ENCODE data around the gene PLEKHG2.

DNA sequence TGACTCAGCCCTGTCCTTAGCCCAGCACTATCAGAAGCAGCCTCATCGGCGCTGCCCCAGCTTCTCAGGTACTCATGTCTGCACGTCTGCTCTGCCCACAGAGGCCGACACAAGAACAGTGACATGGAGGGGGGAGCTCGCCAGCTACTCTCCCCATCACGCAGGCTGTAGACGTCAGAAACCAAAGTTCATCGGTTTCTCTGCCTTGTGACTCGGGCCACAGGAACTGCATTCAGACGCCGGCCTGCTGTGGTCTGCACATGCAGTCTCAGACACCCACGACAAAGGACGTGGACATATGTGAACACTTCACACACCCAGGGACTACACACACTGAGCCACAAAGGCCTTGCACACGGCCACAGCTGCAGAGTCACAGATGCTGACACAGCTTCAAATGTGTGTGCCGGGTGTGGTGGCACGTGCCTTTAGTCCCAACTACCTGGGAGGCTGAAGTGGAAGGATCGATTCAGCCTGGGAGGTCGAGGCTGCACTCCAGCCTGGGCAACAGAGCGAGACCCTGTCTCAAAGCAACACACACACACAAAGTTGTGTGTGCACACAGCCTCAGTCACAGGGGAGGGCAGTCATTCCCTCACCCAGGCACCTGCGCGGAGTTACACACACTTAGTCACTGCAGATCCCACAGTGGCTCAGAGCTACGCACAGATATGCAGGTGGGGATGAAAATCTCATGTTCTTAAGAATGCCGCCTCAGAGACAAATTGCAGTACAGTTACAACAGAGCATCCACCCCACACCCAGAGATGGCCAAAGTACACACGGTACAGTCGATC lies 10.7 kb upstream of the PLEKHG2 start:
- TF ChIP-seq, protein P1, sequence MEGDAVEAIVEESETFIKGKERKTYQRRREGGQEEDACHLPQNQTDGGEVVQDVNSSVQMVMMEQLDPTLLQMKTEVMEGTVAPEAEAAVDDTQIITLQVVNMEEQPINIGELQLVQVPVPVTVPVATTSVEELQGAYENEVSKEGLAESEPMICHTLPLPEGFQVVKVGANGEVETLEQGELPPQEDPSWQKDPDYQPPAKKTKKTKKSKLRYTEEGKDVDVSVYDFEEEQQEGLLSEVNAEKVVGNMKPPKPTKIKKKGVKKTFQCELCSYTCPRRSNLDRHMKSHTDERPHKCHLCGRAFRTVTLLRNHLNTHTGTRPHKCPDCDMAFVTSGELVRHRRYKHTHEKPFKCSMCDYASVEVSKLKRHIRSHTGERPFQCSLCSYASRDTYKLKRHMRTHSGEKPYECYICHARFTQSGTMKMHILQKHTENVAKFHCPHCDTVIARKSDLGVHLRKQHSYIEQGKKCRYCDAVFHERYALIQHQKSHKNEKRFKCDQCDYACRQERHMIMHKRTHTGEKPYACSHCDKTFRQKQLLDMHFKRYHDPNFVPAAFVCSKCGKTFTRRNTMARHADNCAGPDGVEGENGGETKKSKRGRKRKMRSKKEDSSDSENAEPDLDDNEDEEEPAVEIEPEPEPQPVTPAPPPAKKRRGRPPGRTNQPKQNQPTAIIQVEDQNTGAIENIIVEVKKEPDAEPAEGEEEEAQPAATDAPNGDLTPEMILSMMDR (IDR thresholded peaks at IDR 0.05; ENCODE audit: poor library complexity): no peak
- no peak for TF ChIP-seq EZH2phosphoT487 (IDR thresholded peaks at IDR 0.05; ENCODE audit: low read depth, severe bottlenecking, unreplicated experiment)
- TF ChIP-seq EZH2 (IDR thresholded peaks at IDR 0.05; ENCODE audit: borderline replicate concordance): no peak
